SK-N-SH (cell line): ENCODE measurements around the gene BAIAP2L2. TPM values are rescaled to one million over a fixed set of nuclear protein-coding genes. Genes with fewer than 3 reads are reported as not detected.

Experiments
- CTCF ChIA-PET: fragments of 300-600, 350-600 bp; formaldehyde crosslinking; extraction: SDS; loops from one replicate; lab custom pipeline; 2021; lab: Yijun Ruan, JAX
- POLR2A ChIA-PET: fragments of 350-600 bp; sonication (Branson Sonifier 250); formaldehyde crosslinking; extraction: SDS; loops from one replicate; lab custom pipeline; 2020; ENCODE audit warnings: antibody characterized with exemption, inconsistent platforms; lab: Yijun Ruan, JAX
- DNase-seq: peaks from one replicate; pipeline ENCODE4 v3.0.0; 2012
- H2AFZ ChIP-seq: fragments of 200-600 bp; sonication (generic); 2 replicates; pipeline ENCODE4 v1.8.1; 2016; ENCODE audit warnings: antibody characterized with exemption, mild to moderate bottlenecking, low read depth
- H3F3A ChIP-seq: fragments of 200-600 bp; sonication (generic); replicated peaks from 2 replicates; pipeline ENCODE3; 2016; ENCODE audit warnings: antibody characterized with exemption, mild to moderate bottlenecking; ENCODE audit not compliant: insufficient read depth
- H3K27ac ChIP-seq, 2 experiments: fragments of 200-500 bp in 1 of 2; fragments of 200-600 bp in 1 of 2; sonication (Bioruptor generic) in 1 of 2; sonication (generic), shearing (Covaris generic) in 1 of 2; 2 replicates each; pipeline versions ENCODE4 v1.5.1 to v1.6.1; 2014 to 2016; ENCODE audit warnings: low read depth in 2 of 2, inconsistent platforms in 1 of 2, low read length in 1 of 2, mild to moderate bottlenecking in 1 of 2, mixed read lengths in 1 of 2
- H3K27me3 ChIP-seq: fragments of 200-600 bp; sonication (generic), shearing (Covaris generic); 2 replicates; pipeline ENCODE4 v1.6.1; 2016; ENCODE audit warnings: mixed run types; ENCODE audit not compliant: insufficient read depth
- H3K36me3 ChIP-seq, 2 experiments: fragments of 200-500 bp in 1 of 2; fragments of 200-600 bp in 1 of 2; sonication (Bioruptor generic) in 1 of 2; sonication (generic) in 1 of 2; replicated peaks in 1 of 2; 2 replicates each; pipeline versions ENCODE3 to v1.5.1; 2014 to 2016; ENCODE audit warnings: low read length in 1 of 2, mild to moderate bottlenecking in 1 of 2; ENCODE audit not compliant: insufficient read depth in 2 of 2, control insufficient read depth in 1 of 2
- H3K4me1 ChIP-seq, 2 experiments: fragments of 200-500 bp in 1 of 2; fragments of 200-600 bp in 1 of 2; sonication (Bioruptor generic) in 1 of 2; sonication (generic), shearing (Covaris generic) in 1 of 2; 2 replicates each; pipeline versions ENCODE4 v1.5.1 to v1.6.1; 2014 to 2016; ENCODE audit warnings: low read depth in 1 of 2, low read length in 1 of 2, mixed run types in 1 of 2; ENCODE audit not compliant: insufficient read depth in 2 of 2, control insufficient read depth in 1 of 2
- H3K4me2 ChIP-seq: fragments of 200-600 bp; sonication (generic), shearing (Covaris generic); 2 replicates; pipeline ENCODE4 v1.6.1; 2017; ENCODE audit warnings: mixed run types
- H3K4me3 ChIP-seq, 2 experiments: fragments of 200-500 bp in 1 of 2; fragments of 200-600 bp in 1 of 2; sonication (Bioruptor generic) in 1 of 2; sonication (generic), shearing (Covaris generic) in 1 of 2; 2 replicates each; pipeline versions ENCODE4 v1.5.1 to v1.8.1; 2014 to 2016; ENCODE audit warnings: low read depth in 2 of 2, inconsistent platforms in 1 of 2, low read length in 1 of 2, mild to moderate bottlenecking in 1 of 2, mixed read lengths in 1 of 2, moderate library complexity in 1 of 2
- H3K79me2 ChIP-seq: fragments of 200-600 bp; sonication (generic); 2 replicates; pipeline ENCODE4 v1.8.1; 2017; ENCODE audit warnings: mild to moderate bottlenecking; ENCODE audit not compliant: insufficient read depth
- H3K9ac ChIP-seq: fragments of 200-600 bp; sonication (generic); 2 replicates; pipeline ENCODE4 v1.6.1; 2017; ENCODE audit warnings: mixed run types
- H3K9me2 ChIP-seq: fragments of 200-600 bp; sonication (generic); 2 replicates; pipeline ENCODE4 v1.6.1; 2017; ENCODE audit warnings: mixed run types
- H3K9me3 ChIP-seq: fragments of 200-600 bp; sonication (generic); 2 replicates; pipeline ENCODE4 v1.6.1; 2017; ENCODE audit warnings: mixed run types, mild to moderate bottlenecking, moderate library complexity
- H4K20me1 ChIP-seq: fragments of 200-600 bp; sonication (generic); 2 replicates; pipeline ENCODE4 v1.6.1; 2017; ENCODE audit warnings: mild to moderate bottlenecking, mixed run types; ENCODE audit not compliant: insufficient read depth
- FOSL2 ChIP-seq: IDR thresholded peaks from 2 replicates; pipeline ENCODE4 v1.4.0; 2012; ENCODE audit warnings: low read depth, mild to moderate bottlenecking, moderate library complexity, borderline replicate concordance
- FOXJ3 ChIP-seq: sonication (generic); formaldehyde crosslinking; IDR thresholded peaks from 2 replicates; pipeline ENCODE4 v1.5.1; 2020; ENCODE audit warnings: mild to moderate bottlenecking, missing genetic modification reagents
- FOXM1 ChIP-seq: IDR thresholded peaks from 2 replicates; pipeline ENCODE4 v1.4.0; 2012; ENCODE audit warnings: low read depth, mild to moderate bottlenecking
- MEF2A ChIP-seq: IDR thresholded peaks from 2 replicates; pipeline ENCODE4 v1.4.0; 2012; ENCODE audit warnings: low read depth, borderline replicate concordance
- RCOR1 ChIP-seq: fragments of 150-350 bp; IDR thresholded peaks from 2 replicates; pipeline ENCODE4 v1.6.1; 2017; ENCODE audit warnings: antibody characterized with exemption, low read length
- WGBS: methylation state at CpG from one replicate; pipeline ENCODE4 v1.1.6; 2017; ENCODE audit warnings: low lambda C conversion rate; 5-methylcytosine and 5-hydroxymethylcytosine counted together
- polyA plus RNA-seq, 3 experiments: library from polyadenylated mRNA; depleted of rRNA; stranded (reverse); fragments of >200 nt; gene quantifications; 2 replicates each; pipeline ENCODE4 v1.2.3, GENCODE V29; 2012
- TF ChIP-seq, protein P1 (sequence below): IDR thresholded peaks from 2 replicates; pipeline ENCODE4 v1.4.0; 2012; ENCODE audit warnings: low read depth, borderline replicate concordance
- TF ChIP-seq, protein P2 (sequence below): IDR thresholded peaks from 2 replicates; pipeline ENCODE4 v1.4.0; 2012; ENCODE audit warnings: low read depth, borderline replicate concordance

The BAIAP2L2 gene
- polyA plus RNA-seq, 1 of the 3 experiments (the other 2 are of a cell fraction), result 0.16 TPM

DNA sequence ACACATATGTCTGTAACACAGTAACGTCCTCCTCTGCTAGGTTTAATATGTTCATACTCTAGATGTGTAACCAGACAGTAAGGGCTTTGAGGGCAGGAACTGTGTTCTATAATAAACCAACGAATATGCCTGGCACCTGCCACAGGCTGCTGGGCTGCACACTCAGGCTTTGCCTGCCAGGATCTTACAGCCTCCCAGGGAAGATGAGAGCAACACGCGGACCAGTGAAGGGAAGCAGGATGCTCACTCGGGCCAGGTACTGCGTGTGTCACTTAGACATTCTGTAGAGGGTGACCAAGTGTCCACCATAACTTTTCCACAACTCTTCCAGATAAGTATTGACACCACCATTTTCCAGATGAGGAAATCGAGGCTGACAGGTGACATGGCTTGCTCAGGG, 21.7 kb upstream of the BAIAP2L2 start (continued):
- TF ChIP-seq, protein P1, sequence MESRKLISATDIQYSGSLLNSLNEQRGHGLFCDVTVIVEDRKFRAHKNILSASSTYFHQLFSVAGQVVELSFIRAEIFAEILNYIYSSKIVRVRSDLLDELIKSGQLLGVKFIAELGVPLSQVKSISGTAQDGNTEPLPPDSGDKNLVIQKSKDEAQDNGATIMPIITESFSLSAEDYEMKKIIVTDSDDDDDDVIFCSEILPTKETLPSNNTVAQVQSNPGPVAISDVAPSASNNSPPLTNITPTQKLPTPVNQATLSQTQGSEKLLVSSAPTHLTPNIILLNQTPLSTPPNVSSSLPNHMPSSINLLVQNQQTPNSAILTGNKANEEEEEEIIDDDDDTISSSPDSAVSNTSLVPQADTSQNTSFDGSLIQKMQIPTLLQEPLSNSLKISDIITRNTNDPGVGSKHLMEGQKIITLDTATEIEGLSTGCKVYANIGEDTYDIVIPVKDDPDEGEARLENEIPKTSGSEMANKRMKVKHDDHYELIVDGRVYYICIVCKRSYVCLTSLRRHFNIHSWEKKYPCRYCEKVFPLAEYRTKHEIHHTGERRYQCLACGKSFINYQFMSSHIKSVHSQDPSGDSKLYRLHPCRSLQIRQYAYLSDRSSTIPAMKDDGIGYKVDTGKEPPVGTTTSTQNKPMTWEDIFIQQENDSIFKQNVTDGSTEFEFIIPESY, result no peak
- no peak for TF ChIP-seq RCOR1
- TF ChIP-seq, all 33 proteins: peak for 0

- 40% methylated on average over 1 of the region's 2 CpGs for WGBS
- Histone ChIP-seq H3K4me2 (no peak overlapping the region), H3K79me2 (no peaks in the 10 kb centered on the region), H3K4me3 (no peak overlapping the region), H2AFZ (no peak overlapping the region), H3F3A (no peaks in the 10 kb centered on the region), H4K20me1 (no peaks in the 10 kb centered on the region), H3K36me3 (no peaks in the 10 kb centered on the region), H3K4me1 (no peaks in the 10 kb centered on the region), H3K9ac (no peak overlapping the region), H3K27me3 (no peaks in the 10 kb centered on the region), H3K27ac (no peak overlapping the region), H3K9me3 (no peaks in the 10 kb centered on the region), H3K9me2 (no peaks in the 10 kb centered on the region)
- ChIA-PET POLR2A (no interaction called here), CTCF (no interaction called here)
- TF ChIP-seq, protein P2, sequence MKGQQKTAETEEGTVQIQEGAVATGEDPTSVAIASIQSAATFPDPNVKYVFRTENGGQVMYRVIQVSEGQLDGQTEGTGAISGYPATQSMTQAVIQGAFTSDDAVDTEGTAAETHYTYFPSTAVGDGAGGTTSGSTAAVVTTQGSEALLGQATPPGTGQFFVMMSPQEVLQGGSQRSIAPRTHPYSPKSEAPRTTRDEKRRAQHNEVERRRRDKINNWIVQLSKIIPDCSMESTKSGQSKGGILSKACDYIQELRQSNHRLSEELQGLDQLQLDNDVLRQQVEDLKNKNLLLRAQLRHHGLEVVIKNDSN, result no peak
- TF ChIP-seq FOXJ3, result no peak
- DNase-seq, result no peak
These were observed 20.9 kb upstream of the BAIAP2L2 start for GRCh38 chr22:38131399-38131798.

DNA sequence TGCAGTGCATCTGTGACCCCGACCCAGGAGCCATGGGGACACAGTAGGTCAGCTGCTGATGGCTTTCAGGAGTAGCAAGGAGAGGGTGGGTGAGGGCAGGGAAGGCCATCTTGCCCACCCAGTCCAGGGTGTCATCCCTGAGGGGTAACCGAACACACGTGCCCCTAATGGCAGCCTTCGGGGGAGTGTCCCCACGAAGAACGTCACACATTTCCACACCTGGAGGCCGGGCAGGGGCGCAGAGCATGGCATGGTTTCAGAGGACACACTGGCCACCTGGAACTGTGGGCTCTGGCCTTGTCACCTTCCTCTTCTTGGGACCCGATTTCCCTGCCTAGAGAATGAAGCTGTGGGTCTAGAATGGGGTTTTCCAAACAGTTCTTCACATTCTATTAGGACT, 19.4 kb upstream of the BAIAP2L2 start:
- H3F3A ChIP-seq, result no peaks in the 10 kb centered on the region
- TF ChIP-seq FOXM1, result no peak
- TF ChIP-seq, all 33 proteins: peak for 0
- Histone ChIP-seq H4K20me1 (no peaks in the 10 kb centered on the region), H3K4me3 (no peak overlapping the region), H3K36me3 (no peaks in the 10 kb centered on the region), H3K9ac (no peak overlapping the region), H3K9me2 (no peaks in the 10 kb centered on the region), H3K27me3 (no peaks in the 10 kb centered on the region), H3K79me2 (no peaks in the 10 kb centered on the region), H2AFZ (no peak overlapping the region), H3K4me1 (no peaks in the 10 kb centered on the region), H3K9me3 (no peaks in the 10 kb centered on the region), H3K27ac (no peak overlapping the region), H3K4me2 (no peak overlapping the region)
- CTCF ChIA-PET, result no interaction called here
- 88% methylated on average over 4 of the region's 9 CpGs for WGBS
- POLR2A ChIA-PET, result no interaction called here
- no peak for DNase-seq

DNA sequence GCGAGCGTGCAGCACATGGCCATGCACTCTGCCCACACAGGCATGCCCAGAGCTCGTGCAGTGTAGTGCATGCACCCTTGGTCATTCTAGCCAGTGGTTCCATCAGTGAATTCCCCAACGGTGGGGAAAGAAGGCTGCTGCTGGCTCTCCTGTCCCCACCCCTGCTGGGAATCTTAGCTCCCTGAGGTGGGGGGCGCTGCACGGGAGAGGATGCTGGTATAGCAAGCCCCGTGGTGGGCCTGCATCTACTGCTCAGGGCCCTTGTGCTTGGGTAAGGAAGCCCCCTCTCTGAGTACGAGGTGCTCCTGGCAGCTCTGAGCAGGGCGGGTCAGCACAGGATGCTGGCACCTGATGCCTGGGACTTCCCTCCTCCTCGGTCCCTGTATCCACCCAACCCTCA, 18.5 kb upstream of the BAIAP2L2 start:
- Histone ChIP-seq H3K9me3 (no peaks in the 10 kb centered on the region), H3K9ac (no peak overlapping the region), H4K20me1 (no peaks in the 10 kb centered on the region), H3K27ac (no peak overlapping the region), H3K4me1 (no peaks in the 10 kb centered on the region), H3K79me2 (no peaks in the 10 kb centered on the region), H3K4me3 (no peak overlapping the region), H3K9me2 (no peaks in the 10 kb centered on the region), H3K27me3 (no peaks in the 10 kb centered on the region), H3K36me3 (no peaks in the 10 kb centered on the region), H3F3A (no peaks in the 10 kb centered on the region)
- POLR2A ChIA-PET, result no interaction called here
- no CpG with 5 or more reads among the region's 10 CpGs for WGBS
- no peak for DNase-seq
- CTCF ChIA-PET, result no interaction called here
- TF ChIP-seq MEF2A (no peak), FOXM1 (no peak), FOSL2 (no peak)
- TF ChIP-seq, all 33 proteins: peak for 0
- Histone ChIP-seq H2AFZ (no peak overlapping the region), H3K4me2 (no peak overlapping the region)
